Measurements from ENCODE around the gene KCTD11.

DNA sequence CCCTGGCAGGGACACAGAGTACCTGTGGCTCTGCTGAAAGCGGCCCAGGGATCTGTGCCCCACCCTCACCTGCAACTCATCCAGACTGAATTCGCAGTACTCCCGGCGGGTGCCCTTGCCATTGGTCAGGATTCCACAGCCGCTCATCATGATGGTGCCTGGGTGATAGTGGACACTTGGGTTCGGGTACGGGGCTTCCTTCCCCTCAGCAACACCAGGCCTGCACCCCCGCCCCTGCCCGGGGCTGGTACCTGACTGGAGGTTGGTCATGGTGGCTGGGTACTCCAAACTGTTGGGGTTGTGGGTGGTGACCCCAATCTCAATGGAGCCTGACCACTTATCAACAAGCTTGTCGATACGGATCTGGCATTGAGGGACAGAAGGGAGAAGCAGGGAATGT is 25.8 kb upstream of the KCTD11 start:
- TF ChIP-seq, protein P1, sequence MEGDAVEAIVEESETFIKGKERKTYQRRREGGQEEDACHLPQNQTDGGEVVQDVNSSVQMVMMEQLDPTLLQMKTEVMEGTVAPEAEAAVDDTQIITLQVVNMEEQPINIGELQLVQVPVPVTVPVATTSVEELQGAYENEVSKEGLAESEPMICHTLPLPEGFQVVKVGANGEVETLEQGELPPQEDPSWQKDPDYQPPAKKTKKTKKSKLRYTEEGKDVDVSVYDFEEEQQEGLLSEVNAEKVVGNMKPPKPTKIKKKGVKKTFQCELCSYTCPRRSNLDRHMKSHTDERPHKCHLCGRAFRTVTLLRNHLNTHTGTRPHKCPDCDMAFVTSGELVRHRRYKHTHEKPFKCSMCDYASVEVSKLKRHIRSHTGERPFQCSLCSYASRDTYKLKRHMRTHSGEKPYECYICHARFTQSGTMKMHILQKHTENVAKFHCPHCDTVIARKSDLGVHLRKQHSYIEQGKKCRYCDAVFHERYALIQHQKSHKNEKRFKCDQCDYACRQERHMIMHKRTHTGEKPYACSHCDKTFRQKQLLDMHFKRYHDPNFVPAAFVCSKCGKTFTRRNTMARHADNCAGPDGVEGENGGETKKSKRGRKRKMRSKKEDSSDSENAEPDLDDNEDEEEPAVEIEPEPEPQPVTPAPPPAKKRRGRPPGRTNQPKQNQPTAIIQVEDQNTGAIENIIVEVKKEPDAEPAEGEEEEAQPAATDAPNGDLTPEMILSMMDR (IDR thresholded peaks at IDR 0.05; ENCODE audit: low read length) = no peak
- no peak for TF ChIP-seq EZH2 (IDR thresholded peaks at IDR 0.05; ENCODE audit: borderline replicate concordance, low read length)
